ENCODE results near the gene CRIM1.

The CRIM1 gene

DNA sequence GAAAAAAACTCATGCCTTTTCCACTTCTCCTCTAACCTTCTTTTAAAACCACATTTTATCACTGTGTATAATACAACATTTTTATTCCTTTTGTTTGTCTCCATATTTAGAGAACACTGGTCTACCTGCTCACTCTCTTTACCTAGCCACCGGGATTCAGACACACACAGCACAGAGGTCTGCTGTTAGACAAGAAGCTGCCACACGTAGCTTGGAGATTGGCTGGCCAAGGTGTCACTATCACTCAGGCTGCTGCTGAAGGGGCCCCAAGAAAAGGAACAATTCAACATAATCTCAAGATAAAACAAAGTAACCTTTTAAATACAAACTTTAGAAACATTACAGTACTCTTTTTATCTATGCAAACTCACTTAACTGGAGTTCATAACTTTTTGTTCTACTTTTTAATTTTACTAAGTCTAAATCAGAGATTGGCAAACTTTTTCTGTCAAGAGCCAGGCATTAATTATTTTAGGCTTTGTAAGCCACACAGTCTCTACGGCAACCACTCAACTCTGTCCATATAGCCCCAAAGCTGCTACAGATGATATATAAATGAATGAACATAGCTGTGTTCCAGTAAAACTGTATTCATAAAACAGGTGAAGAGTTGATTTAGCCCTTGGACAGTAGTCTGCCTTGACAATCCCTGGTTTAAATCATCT, 216.6 kb downstream of the CRIM1 start:
- no peak overlapping the region for H3K4me3 ChIP-seq
- intact Hi-C loops (cut with DNase I; ENCODE audit: low total_unique reads), result no loop called here
- no peak overlapping the region for H3K27ac ChIP-seq
- TF ChIP-seq, protein P1, sequence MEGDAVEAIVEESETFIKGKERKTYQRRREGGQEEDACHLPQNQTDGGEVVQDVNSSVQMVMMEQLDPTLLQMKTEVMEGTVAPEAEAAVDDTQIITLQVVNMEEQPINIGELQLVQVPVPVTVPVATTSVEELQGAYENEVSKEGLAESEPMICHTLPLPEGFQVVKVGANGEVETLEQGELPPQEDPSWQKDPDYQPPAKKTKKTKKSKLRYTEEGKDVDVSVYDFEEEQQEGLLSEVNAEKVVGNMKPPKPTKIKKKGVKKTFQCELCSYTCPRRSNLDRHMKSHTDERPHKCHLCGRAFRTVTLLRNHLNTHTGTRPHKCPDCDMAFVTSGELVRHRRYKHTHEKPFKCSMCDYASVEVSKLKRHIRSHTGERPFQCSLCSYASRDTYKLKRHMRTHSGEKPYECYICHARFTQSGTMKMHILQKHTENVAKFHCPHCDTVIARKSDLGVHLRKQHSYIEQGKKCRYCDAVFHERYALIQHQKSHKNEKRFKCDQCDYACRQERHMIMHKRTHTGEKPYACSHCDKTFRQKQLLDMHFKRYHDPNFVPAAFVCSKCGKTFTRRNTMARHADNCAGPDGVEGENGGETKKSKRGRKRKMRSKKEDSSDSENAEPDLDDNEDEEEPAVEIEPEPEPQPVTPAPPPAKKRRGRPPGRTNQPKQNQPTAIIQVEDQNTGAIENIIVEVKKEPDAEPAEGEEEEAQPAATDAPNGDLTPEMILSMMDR (IDR thresholded peaks at IDR 0.05), result no peak
- DNase-seq, result no peak
- peaks cover 0 to 12% (median 3%) of the 10 kb centered on the region in 3 donors for H3K36me3 ChIP-seq
- no peaks in the 10 kb centered on the region for H3K27me3 ChIP-seq
- peaks cover 0 to 8% (median 3%) of the 10 kb centered on the region in 4 donors for H3K4me1 ChIP-seq
- no peaks in the 10 kb centered on the region for H3K9me3 ChIP-seq

DNA sequence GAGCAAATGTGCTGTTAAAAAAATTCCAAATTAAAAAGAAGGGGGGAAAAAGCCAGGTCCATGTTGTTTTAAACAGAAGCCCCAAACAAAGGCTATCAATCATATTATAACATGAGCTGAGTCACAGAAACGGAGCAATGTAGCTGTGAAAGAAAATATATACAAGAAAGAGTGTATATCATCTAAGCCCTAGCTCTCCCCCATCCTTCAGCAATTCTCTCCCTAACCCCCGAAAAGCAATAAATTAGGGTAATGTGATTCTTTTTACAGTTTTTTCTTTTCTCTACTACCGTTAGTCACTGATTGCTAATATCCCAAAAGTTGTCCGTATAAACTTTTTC, 217.1 kb downstream of the CRIM1 start:
- H3K36me3 ChIP-seq, result peaks cover 0 to 17% (median 8%) of the 10 kb centered on the region in 3 donors
- H3K27me3 ChIP-seq, result no peaks in the 10 kb centered on the region
- intact Hi-C loops (cut with DNase I; ENCODE audit: low total_unique reads), result no loop called here
- peaks cover 0 to 8% (median 3%) of the 10 kb centered on the region in 4 donors for H3K4me1 ChIP-seq
- H3K9me3 ChIP-seq, result no peaks in the 10 kb centered on the region
- no peak for DNase-seq
- no peak overlapping the region for H3K27ac ChIP-seq
- TF ChIP-seq, protein P1 (IDR thresholded peaks at IDR 0.05), result no peak
- no peak overlapping the region for H3K4me3 ChIP-seq

DNA sequence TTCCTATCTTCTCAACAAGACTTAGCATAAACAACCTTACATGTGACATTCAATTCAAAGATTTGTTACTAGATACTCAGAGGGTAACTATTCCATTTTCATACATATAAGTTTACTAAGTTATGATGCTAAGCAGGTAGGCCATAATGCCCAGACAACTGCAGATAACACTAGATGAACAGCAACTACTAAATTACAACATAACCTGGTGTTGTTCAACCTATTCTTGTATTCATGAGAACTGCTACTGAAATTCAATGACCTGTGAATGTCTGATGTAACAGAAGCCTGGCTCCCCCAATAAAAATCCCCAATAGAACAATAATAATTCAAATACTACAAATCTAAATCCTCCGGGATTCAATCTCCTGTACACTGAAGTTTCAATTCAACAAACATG, 217.6 kb downstream of the CRIM1 start:
- no peak for DNase-seq
- Histone ChIP-seq H3K27me3 (no peaks in the 10 kb centered on the region), H3K4me1 (peaks cover 0 to 8% (median 3%) of the 10 kb centered on the region in 4 donors), H3K4me3 (no peak overlapping the region), H3K9me3 (no peaks in the 10 kb centered on the region), H3K27ac (no peak overlapping the region), H3K36me3 (peaks cover 4 to 20% (median 12%) of the 10 kb centered on the region in 3 donors)
- intact Hi-C loops (cut with DNase I; ENCODE audit: low total_unique reads), result no loop called here
- TF ChIP-seq, protein P1 (IDR thresholded peaks at IDR 0.05), result no peak

DNA sequence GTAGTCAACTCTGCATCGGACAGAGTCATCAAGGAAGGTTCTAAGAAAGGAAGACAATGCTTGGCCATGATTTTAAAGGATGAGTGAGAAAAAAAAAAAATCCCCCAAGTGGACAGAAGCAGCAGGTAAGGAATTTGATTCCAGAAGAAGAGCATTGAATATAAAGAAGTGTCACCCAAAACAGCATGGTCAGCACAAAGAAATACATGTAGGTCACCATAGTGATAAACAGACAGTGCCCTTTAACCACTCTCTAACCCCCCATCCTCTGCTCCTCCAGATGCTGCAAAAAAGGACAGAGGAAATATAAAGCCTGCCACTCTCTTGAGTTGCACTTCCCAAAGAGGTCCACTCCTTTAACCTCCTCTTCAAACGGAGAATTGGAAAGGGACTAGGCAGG, 219.0 kb downstream of the CRIM1 start:
- Histone ChIP-seq H3K27me3 (no peaks in the 10 kb centered on the region), H3K27ac (no peak overlapping the region), H3K4me3 (no peak overlapping the region), H3K9me3 (no peaks in the 10 kb centered on the region), H3K4me1 (peaks cover 0 to 8% (median 2%) of the 10 kb centered on the region in 4 donors), H3K36me3 (peaks cover 16 to 34% (median 26%) of the 10 kb centered on the region in 3 donors)
- intact Hi-C loops (cut with DNase I; ENCODE audit: low total_unique reads), result no loop called here
- TF ChIP-seq, protein P1 (IDR thresholded peaks at IDR 0.05), result no peak
- no peak for DNase-seq

DNA sequence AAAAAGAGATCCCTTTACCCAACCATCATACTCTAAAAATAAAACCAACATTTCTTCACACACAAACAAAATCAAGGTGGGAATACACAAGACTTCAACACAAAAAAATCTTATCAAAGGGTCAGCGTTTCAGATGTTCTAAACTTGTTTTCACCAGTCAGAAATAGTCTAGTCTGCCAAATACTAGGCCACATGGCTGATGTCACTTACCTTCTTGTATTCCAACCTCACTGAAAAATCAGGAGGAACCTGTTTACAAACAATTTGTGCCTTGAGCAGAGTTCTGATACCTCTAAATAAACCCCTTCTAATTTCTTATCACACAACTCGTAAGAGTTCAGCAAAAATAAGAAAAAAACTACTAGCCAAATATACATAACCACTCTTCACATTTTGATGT, 222.3 kb downstream of the CRIM1 start:
- no peak for DNase-seq
- no peak overlapping the region for H3K4me3 ChIP-seq
- H3K9me3 ChIP-seq, result no peaks in the 10 kb centered on the region
- peaks cover 0 to 8% (median 0%) of the 10 kb centered on the region in 4 donors for H3K4me1 ChIP-seq
- no peak overlapping the region for H3K27ac ChIP-seq
- intact Hi-C loops (cut with DNase I; ENCODE audit: low total_unique reads), result no loop called here
- H3K36me3 ChIP-seq, result peaks cover 40 to 55% (median 45%) of the 10 kb centered on the region in 3 donors
- no peaks in the 10 kb centered on the region for H3K27me3 ChIP-seq
- TF ChIP-seq, protein P1 (IDR thresholded peaks at IDR 0.05), result no peak
